GM21619 (cell line): ENCODE results near the gene ZNF226.
"Not testable (repeated sequence)": the region's sequence is repeated elsewhere in the genome, so short reads cannot be mapped to it uniquely, and the experiment has no call there.

Source experiments
- ATAC-seq: cut with Tn5 transposase; IDR thresholded peaks from one replicate; pipeline ENCODE4 v1.9.1; 2021; ENCODE audit not compliant: unreplicated experiment

Gene ZNF226

DNA sequence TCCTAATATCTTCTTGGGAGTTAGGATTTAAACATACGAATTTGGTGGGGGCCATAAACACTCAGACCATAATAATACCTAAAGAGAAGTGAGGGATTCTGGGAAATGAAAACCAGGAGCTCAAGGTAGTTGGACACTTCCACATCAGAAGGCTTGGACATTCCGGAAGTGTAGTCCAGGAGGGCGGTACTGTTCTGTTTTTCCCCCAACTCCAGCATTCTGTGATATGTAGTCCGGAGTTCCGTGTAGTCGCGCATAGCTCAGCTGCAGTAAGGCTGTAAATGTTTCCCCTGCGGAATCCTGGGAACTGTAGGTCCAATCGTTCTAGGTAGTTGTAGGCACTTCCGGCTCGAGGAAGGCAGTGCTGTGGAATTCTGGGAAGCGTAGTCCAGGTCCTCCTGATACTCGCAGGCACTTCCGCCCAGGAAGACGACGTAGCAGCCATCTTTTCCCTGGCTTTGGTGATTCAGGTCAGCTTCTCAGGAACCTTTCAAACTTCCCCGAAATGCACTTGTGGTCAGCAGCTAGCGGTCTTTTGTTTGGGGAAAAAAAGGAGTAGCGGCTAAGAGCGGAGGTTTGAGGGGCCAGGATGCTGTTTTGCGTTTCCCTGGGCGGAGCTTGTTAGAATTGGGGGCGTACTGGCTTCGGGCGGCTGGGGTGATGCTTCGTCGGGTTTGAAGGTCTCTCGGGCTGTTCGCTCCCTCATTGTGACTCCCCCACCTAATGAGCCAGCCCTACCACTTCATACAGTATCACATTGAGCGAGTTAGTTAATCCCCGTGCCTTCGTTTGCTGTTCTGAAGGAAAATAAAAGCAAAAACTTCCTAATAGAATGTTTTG is at the start of gene ZNF226:
TSS of gene ZNF226 (plus strand) at position 428 of the 840 bp plus-strand sequence. CDS start 4,981 bp downstream, outside the sequence.
- ATAC-seq: peak; percentile 89

DNA sequence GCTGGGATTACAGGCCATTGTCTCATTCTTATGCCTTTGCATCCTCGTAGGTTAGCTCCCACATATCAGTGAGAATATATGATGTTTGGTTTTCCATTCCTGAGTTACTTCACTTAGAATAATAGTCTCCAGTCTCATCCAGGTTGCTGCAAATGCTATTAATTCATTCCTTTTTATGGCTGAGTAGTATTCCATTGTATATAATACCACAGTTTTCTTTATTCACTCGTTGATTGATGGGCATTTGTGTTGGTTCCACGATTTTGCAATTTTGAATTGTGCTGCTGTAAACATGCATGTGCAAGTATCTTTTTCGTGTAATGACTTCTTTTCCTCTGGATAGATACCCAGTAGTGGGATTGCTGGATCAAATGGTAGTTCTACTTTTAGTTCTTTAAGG is 43.7 kb upstream of the ZNF226 start:
- not testable (repeated sequence) for ATAC-seq

DNA sequence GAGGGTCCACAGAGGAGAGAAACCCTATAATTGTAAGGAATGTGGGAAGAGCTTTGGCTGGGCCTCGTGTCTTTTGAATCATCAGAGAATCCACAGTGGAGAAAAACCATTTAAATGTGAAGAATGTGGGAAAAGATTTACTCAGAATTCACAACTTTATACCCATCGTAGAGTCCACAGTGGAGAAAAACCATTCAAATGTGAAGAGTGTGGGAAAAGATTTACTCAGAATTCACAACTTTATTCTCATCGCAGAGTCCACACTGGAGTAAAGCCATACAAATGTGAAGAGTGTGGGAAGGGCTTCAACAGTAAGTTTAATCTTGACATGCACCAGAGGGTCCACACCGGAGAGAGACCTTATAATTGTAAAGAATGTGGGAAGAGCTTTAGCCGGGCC is 32.9 kb upstream of the ZNF226 start:
- no peak for ATAC-seq

DNA sequence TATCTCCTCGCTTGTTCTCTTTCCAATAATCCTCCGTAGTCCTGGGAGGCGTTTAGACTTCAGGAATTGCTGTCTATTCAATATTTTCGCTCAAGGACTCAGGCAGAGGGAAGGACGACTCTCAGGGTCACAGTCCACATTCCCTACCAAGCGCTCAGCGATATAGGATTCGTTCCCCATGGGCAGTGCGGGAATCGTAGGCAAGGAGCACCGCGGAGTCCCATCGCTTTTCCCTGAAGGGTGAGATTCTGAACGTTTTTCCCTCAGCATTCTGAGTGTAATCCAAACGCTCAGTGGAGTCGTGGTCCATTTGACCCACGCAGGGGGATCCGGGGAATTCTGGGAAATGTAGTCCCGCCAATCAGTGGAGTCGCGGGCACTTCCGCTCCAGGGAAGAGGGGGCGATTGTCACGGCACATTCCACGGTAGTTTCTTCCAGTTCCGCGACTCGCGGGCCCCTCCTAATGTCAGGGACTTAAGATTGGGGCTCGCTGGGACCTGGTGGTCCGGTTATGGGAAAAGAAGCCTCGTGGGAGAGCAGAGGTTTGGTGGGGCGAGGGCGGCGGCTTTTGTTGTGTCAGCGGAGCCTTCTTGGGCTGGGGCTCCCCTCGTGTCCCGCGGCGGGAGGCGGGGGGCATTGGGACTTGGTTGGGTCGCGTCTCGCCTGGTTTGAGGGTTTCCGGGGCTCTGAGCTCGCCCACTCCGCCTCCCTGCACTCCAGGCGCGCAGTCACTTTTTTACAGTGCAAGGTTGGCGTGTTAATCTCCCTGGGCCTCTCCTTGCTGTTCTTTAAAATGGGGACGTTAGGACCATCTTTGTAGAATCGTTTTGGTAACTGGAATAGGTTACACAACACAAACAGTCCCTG is 23.5 kb upstream of the ZNF226 start, which contains the start of gene ZNF234:
TSS of gene ZNF234 (plus strand) at position 364 of the 868 bp plus-strand sequence. CDS start 3,079 bp downstream, outside the sequence.
- peak; percentile 79 for ATAC-seq

DNA sequence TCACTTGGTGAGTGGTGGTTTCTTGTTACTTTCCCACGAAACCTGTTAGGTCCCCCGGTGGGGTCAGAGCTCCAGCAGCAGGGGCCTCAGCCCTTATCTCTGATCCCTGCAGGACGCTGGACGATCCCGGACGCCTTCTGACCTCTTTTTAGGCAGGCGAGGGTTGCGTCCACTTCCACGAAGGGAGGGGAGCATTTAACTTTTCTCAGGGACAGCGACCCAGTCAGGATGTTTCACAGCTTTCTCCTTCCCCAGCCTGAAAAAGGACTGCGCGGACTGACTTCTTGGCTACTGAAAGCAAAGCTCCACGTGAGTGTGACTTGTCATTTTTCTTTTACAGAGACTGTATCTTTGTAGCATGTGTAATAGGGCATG is 22.9 kb upstream of the ZNF226 start:
- ATAC-seq: peak; percentile 14

DNA sequence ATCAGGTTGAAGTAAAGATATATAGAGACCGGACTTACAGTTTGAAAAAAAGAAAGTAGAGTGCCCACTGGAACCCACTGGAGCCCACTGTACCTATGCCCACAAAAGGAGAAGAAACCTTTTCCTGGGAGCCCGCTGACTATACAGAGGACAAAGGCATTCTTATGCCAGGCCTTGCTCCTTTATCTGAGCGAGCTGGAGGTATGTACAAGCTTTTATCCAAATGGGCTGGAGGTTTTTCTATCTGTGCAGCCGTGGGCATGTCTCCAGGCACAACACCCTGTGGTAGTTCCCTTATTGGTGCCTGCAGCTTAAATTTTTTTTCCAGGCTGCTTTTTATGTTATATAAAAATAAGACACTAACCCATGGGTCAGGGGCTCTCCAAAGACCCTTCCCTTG is 15.1 kb upstream of the ZNF226 start:
- ATAC-seq: no peak

DNA sequence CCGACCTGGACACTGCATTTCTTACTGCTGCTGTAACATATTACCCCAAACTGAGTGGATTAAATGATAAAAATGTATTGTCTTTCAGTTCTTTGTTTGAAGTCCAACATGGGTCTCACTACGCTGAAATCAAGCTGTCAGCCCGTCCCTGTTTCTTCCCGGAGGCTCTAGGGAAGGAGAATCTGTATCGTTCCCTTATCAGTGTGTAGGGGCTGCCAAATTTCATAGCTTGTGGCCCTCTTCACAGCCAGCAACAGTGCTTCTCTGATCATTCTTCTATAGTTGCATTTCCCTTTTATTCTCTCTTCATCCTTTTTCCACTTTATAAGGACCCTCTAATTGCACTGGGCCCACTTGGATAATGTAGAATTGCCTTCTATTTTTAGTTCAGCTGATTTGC is 13.4 kb upstream of the ZNF226 start:
- no peak for ATAC-seq

DNA sequence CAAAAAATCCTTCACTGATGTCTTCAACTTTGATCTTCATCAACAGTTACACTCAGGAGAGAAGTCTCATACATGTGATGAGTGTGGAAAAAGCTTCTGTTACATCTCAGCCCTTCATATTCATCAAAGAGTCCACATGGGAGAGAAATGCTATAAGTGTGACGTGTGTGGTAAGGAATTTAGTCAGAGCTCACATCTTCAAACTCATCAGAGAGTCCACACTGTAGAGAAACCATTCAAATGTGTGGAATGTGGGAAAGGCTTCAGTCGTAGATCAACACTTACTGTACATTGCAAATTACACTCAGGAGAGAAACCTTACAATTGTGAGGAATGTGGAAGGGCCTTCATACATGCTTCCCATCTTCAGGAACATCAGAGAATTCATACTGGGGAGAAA is 8.4 kb upstream of the ZNF226 start:
- ATAC-seq: no peak

DNA sequence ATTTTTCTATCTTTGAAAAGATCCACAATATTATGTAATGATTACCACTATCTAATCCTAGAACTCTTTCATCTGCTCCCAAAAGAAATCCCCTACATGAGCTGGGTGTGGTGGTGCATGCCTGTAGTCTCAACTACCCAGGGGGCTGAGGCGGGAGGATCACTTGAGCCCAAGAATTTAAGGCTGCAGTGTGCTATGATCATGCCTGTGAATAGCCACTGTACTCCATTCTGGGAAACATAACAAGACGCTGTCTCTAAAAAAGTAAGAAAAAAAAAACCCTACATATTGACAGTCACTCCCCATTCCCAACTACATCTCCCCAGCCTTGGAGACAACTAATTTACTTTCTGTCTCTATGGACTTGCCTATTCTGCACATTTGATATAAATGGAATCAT is 1.1 kb upstream of the ZNF226 start:
- no peak for ATAC-seq

DNA sequence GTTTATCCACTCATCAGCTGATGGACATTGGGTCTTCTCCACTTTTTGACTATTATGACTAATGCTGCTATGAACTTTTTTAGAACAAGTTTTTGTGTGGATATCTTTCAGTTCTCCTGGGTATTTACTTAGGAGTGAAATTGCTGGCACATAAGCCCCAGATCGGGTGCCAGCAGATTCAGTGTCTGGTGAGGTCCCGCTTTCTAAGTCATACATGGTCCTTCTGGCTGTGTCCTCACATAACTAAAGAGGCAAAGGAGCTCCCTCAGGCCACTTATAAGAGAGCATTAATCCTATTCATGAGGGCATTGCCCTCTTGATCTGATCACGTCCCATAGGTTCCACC is 600 bp upstream of the ZNF226 start:
- no peak for ATAC-seq

DNA sequence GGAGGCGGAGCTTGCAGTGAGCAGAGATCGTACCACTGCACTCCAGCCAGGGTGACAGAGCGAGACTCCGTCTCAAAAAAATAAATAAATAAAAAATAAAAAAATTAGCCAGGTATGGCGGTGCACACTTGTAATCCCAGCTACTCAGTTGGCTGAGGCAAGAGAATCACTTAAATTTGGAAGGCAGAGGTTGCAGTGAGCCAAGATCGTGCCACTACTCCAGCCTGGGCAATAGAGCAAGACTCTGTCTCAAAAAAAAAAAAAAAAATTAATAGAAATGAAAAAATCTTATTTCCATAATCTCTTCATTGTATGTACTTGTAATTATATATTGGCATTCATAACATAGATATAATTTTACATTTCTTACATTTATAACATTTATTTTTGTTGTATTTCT is 5.8 kb downstream of the ZNF226 start:
- ATAC-seq: not testable (repeated sequence)

DNA sequence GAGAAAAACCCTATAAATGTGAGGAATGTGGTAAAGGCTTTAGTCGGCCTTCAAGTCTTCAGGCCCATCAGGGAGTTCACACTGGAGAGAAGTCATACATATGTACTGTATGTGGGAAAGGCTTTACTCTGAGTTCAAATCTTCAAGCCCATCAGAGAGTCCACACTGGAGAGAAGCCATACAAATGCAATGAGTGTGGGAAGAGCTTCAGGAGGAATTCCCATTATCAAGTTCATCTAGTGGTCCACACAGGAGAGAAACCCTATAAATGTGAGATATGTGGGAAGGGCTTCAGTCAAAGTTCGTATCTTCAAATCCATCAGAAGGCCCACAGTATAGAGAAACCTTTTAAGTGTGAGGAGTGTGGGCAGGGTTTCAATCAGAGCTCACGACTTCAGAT is 11.7 kb downstream of the ZNF226 start:
- ATAC-seq: no peak

DNA sequence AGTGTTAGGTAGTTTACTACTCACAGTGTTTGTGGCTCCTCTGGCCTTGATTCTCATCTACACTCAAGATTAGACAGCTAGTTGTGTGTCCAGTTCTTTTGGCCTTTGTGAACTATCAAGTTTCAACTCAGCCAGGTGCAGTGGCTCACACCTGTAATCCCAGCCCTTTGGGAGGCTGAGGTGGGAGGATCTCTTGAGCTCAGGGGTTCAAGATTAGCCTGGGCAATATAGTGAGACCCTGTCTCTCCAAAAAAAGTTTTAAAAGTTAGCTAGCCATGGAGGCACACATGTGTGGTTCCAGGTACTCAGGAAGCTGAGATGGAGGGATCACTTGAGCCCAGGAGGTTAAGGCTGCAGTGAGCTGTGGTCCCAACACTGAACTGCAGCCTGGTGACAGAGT is 16.1 kb downstream of the ZNF226 start:
- ATAC-seq: no peak

DNA sequence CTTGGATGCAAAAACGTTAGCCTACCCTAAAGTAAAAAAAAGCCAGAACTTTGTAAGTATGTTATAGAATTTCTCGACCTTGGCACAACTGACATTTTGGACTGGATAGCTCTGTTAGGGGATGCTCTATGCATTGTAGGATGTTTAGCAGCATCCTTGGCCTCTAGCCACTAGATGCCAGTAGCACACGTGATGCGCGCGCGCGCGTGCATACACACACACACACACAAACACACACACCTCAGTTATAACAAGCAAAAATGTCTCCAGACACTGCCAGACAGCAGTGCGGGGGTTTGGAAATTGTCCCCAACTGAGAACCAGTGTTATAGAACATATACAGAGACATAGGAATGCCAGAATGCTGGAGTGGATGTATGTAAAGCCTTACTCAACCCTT is 17.2 kb downstream of the ZNF226 start:
- ATAC-seq: no peak

DNA sequence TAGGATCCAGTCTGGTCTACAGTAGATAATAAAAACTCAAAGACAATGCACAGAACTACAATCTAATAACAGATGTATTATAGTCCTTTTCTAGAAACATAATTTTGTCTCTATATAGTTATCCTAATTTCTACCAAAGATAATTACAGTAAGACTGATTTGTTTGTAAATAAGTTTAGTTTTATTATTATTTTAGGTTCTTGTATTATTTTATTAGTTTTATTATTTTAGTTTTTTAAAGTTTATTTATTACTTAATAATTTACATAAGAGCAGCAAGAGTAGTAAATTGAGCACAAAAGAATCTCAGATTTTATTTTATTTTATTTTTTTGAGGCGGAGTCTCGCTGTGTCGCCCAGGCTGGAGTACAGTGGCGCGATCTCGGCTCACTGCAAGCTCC is 25.1 kb downstream of the ZNF226 start:
- no peak for ATAC-seq

DNA sequence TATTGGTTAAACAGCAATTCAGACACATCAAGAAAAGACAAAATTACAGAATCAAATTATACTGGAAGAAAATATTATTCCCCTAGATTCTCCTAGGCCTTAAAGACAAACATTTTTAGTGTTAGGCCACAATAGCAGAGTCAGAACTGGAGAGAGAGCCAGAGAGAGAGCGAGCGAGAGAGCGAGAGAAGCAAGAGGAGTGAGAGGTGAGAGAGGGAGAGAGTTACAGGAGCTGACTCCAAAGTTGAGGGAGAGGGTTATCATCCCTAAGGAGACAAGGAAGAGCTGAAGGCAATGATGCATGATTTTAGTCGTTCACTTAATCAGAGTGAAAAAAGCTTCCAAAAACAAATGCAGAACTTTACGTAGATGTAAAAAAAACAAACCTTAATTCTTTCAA is 27.2 kb downstream of the ZNF226 start:
- ATAC-seq: no peak

DNA sequence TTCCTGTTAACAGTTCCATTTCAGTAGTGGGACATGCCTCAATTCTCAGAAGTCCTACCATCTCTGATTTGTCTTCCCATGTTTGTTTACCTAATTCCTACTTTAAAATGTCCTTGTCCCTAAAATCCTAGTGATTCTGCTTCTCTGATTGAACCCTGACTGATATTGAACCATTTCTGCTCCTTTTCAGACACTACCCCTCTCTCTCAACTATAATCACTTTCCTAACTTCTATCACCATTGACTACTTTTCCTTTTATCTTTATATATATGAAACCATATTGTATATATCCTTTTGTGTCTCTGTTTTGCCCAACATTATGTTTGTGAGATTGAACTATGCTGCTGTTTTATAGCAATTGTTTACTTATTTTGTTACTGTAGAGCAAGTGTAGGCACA is 31.9 kb downstream of the ZNF226 start:
- ATAC-seq: no peak

DNA sequence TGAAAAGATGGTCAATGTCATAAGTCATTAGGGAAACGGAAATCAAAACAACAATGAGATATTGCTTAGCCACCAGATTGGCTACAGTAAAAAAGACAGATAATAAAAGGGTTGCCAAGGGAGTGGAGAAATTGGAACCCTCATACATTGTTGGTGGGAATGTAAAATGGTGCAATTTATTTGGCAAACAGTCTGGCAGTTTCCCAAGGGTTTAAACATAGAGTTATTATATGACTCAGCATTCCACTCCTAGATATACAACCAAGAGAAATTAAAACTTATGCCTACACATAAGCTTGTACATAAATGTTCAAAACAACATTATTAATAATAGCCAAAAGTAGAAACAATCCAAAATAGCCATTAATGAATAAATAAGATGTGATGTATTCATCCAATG is 37.6 kb downstream of the ZNF226 start:
- ATAC-seq: no peak

DNA sequence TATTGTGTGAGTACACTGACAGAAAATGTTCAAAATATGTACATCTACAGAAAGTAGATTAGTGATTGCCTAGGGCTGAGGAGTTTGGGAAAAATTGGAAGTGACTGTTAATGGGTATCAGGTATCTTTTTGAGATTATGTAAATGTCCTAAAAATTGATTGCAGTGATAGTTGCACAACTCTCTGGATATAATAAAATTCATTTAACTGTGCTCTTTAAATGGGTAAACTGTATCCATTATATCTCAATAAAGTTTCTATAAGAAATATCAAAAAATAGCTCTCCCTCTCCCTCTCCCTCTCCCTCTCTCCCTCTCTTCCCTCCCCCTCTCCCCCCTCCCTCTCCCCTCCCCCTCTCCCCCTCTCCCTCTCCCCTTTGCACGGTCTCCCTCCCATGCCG is 38.1 kb downstream of the ZNF226 start:
- no peak for ATAC-seq

DNA sequence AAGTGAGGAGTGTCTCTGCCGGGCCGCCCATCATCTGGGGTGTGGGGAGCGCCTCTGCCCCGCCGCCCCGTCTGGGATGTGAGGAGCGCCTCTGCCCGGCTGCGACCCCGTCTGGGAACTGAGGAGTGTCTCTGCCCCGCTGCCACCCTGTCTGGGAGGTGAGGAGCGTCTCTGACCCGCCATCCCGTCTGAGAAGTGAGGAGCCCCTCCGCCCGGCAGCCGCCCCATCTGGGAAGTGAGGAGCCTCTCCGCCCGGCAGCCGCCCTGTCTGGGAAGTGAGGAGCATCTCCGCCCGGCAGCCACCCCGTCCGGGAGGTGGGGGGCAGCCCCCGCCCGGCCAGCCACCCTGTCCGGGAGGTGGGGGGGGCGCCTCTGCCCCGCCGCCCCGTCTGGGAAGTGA is 39.0 kb downstream of the ZNF226 start:
- not testable (repeated sequence) for ATAC-seq

DNA sequence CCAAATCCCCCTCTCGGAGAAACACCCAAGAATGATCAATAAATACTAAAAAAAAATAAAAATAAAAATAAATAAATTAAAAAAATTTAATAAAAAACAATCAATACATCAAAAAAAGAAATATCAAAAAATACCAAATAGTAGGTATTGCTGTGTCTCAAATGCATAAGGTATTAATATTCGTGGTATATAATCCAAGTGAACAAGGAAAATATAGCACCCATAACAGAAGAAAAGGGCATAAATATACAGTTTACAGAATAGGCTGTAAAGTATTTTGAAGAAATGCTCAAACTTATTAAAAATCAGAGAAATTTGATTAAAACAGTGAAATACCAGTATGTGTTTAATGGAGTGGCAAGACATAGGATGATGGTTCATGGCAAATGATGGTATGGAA is 39.9 kb downstream of the ZNF226 start:
- no peak for ATAC-seq

DNA sequence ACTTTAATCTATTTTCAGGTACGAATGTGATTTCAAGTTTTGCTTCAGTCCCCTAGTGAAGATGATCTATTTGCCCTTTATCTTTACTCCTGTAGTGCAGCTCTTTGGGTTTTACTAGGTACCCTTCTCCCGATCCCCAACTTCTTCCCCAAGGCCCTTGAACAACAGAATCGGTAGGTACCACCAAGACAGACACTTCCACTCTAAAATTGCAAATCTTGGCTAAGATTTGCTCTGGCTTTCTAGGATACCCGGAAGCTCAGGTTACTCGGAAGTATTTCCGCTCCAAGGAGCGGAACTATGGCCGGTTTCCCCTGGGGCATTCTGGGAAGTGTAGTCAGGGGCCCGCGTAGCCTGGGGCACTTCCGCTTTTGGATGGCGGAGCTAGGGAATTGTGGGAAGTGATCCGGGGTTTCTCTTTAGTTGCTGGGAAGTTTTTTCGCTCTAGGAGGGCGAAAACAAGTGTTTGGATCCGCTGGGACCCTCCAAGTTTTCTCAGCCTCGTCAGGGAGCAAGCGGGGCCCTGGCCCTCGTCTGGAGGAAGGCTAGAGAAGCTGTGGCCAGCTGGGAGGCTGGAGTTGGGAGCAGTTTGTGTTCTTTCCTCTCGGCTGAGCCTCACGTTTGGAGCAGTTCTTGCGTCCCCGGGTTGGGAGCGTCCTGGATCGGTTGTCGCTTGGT is 42.4 kb downstream of the ZNF226 start:
- ATAC-seq: peak; percentile 84
